ENCODE results near the gene KCMF1. TPM values are rescaled to one million over a fixed set of nuclear protein-coding genes. Genes with fewer than 3 reads are reported as not detected.

Gene KCMF1
- total and polyA plus RNA-seq, 2 donors (not counting 1 experiment from before 2014, with no cell fraction given), result 43.7 to 81.5 TPM

DNA sequence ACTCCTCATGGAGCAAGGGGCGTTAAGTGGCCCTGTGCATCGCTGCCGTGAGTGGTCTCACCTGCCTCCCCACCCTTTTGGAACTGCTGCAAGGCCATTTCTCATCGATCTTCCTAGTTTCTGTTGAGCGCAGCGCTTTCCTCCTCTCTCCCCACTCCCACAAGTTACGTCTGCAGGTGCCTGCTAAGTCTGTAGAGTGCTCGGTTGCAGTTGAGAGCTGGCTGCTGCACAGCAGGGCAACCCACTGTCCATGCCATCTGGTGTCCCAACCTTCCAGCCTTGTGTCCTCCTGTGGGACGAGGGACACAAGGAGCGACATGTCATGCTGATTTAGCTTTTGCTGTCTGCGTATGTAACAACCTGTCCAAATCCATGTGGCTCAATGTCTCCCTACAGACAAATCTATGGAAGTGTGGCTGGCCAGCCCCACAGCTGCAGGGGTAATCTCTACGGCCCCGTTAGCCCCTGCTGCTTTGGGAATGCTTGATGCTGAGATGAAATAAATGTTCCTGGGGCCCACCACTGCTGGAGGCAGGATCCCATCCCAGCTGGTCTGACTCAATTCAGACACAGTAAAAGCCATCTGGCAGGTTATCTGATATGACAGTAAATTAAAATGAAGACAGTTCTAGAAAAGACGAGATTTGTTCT lies 94.1 kb downstream of the KCMF1 start:
- H3K79me2 ChIP-seq (ENCODE audit: control insufficient read depth, insufficient read depth, low read length), result no peaks in the 10 kb centered on the region

More for the DNA sequence above, 94.1 kb downstream of the KCMF1 start:
- intact Hi-C loops (cut with micrococcal nuclease), result no loop called here
- Mint-ChIP-seq H3K27ac (no peak overlapping the region), H3K4me1 (peaks cover 8% of the 10 kb centered on the region), H3K9me3 (ENCODE audit: insufficient read depth) (no peaks in the 10 kb centered on the region), H3K27me3 (peaks cover 31% of the 10 kb centered on the region), H3K4me3 (no peak overlapping the region)
- Histone ChIP-seq H3K36me3 (replicated peaks in 1 of 2; ENCODE audit: control extremely low read depth in 1 of 2, control insufficient read depth in 1 of 2, extremely low read depth in 1 of 2, insufficient read depth in 2 of 2, low read length in 1 of 2) (no peaks in the 10 kb centered on the region), H2AFZ (ENCODE audit: insufficient read depth, low read depth, low read length, poor library complexity, severe bottlenecking) (no peak overlapping the region), H3K4me3 (ENCODE audit: control extremely low read depth in 1 of 5, extremely low read depth in 1 of 5, insufficient read depth in 1 of 5, low read depth in 2 of 5, low read length in 4 of 5) (no peak overlapping the region), H3K27me3 (replicated peaks in 1 of 4; ENCODE audit: control extremely low read depth in 1 of 4, control insufficient read depth in 3 of 4, insufficient read depth in 4 of 4, low read length in 3 of 4) (peaks cover 0 to 22% (median 3%) of the 10 kb centered on the region in 4 experiments), H3K4me2 (replicated peaks; ENCODE audit: low read depth, low read length, poor library complexity, severe bottlenecking) (no peak overlapping the region), H3K4me1 (ENCODE audit: control insufficient read depth in 2 of 2, insufficient read depth in 2 of 2, low read length in 2 of 2) (peaks cover 7 to 9% of the 10 kb centered on the region in 2 donors), H3K9ac (ENCODE audit: low read length) (no peak overlapping the region), H4K20me1 (ENCODE audit: control insufficient read depth, insufficient read depth, low read length, poor library complexity, severe bottlenecking) (no peaks in the 10 kb centered on the region), H3K27ac (ENCODE audit: low read length in 2 of 2) (no peak overlapping the region), H3K9me3 (ENCODE audit: control extremely low read depth in 1 of 3, control insufficient read depth in 2 of 3, insufficient read depth in 1 of 3, low read length in 2 of 3) (no peaks in the 10 kb centered on the region)
- no peak for TF ChIP-seq EZH2 (IDR thresholded peaks at IDR 0.05; ENCODE audit: borderline replicate concordance, insufficient read depth, low read depth, low read length, poor library complexity, severe bottlenecking)
- TF ChIP-seq, protein P1, sequence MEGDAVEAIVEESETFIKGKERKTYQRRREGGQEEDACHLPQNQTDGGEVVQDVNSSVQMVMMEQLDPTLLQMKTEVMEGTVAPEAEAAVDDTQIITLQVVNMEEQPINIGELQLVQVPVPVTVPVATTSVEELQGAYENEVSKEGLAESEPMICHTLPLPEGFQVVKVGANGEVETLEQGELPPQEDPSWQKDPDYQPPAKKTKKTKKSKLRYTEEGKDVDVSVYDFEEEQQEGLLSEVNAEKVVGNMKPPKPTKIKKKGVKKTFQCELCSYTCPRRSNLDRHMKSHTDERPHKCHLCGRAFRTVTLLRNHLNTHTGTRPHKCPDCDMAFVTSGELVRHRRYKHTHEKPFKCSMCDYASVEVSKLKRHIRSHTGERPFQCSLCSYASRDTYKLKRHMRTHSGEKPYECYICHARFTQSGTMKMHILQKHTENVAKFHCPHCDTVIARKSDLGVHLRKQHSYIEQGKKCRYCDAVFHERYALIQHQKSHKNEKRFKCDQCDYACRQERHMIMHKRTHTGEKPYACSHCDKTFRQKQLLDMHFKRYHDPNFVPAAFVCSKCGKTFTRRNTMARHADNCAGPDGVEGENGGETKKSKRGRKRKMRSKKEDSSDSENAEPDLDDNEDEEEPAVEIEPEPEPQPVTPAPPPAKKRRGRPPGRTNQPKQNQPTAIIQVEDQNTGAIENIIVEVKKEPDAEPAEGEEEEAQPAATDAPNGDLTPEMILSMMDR (IDR thresholded peaks at IDR 0.05), result no peak
- DNase-seq (no peak), ATAC-seq (ENCODE audit: low read depth) (no peak)
- 88% methylated on average over 11 of the region's 14 CpGs for WGBS (ENCODE audit: insufficient coverage)
- POLR2A ChIA-PET, result no interaction called here
- CTCF ChIA-PET, result interaction anchor here (0.8 kb wide), 1 partner anchor 235 kb away, joined by 3 read pairs; no protein-coding TSS in a partner anchor
